ENCODE measurements around the gene SAMD4A.
A peak's percentile ranks its signal among the peaks of the same experiment; 100 is the strongest.

Gene SAMD4A

GRCh38 chr14:54550514-54550913 lies 16.4 kb upstream of the SAMD4A start:
- CTCF ChIA-PET = interaction anchor here (1.3 kb wide), 1 partner anchor 254 kb away, joined by 3 read pairs; no protein-coding TSS in a partner anchor

GRCh38 chr14:54554401-54554800 lies 12.5 kb upstream of the SAMD4A start:
- Mint-ChIP-seq H3K9me3 (no peaks in the 10 kb centered on the region), H3K27me3 (peaks cover 16% of the 10 kb centered on the region), H3K4me1 (no peaks in the 10 kb centered on the region), H3K36me3 (no peaks in the 10 kb centered on the region), H3K27ac (no peak overlapping the region), H3K4me3 (no peak overlapping the region)
- no peak for DNase-seq
- CTCF ChIA-PET = interaction anchor here (0.6 to 0.7 kb wide), 2 partner anchors 220 to 252 kb away, joined by 3 read pairs; no protein-coding TSS in a partner anchor

More at GRCh38 chr14:54550514-54550913, 16.4 kb upstream of the SAMD4A start:
- Mint-ChIP-seq H3K27me3 (peaks cover 5% of the 10 kb centered on the region), H3K9me3 (no peaks in the 10 kb centered on the region), H3K36me3 (no peaks in the 10 kb centered on the region), H3K4me1 (no peaks in the 10 kb centered on the region), H3K27ac (no peak overlapping the region), H3K4me3 (no peak overlapping the region)
- no peak for DNase-seq

DNA sequence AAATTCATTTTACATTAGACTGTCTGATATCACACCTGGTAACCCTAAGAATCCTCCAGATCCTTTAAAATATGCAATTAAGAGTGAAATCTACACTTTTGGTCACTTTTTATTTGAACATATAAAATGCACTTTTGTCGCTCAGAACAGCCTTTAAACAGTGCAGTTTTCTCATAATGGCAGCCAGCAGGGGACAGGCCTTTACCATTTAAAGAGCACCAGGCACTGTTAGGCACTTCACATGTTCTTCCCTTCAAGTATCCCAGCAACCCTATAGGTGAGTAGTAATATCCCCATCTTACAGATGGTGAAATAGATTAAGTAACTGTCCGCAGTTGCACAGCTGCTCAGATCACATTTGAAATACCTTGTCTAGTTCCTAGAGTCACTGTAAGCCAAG lies 11.3 kb upstream of the SAMD4A start:
- Mint-ChIP-seq H3K27ac (no peak overlapping the region), H3K36me3 (no peaks in the 10 kb centered on the region), H3K4me1 (no peaks in the 10 kb centered on the region), H3K4me3 (no peak overlapping the region), H3K27me3 (peaks cover 17% of the 10 kb centered on the region), H3K9me3 (no peaks in the 10 kb centered on the region)
- no peak for DNase-seq
- CTCF ChIA-PET = no interaction called here

- DNase-seq = no peak
- Mint-ChIP-seq H3K9me3 (no peaks in the 10 kb centered on the region), H3K4me1 (no peaks in the 10 kb centered on the region), H3K4me3 (no peak overlapping the region), H3K36me3 (no peaks in the 10 kb centered on the region), H3K27ac (no peak overlapping the region), H3K27me3 (peaks cover 17% of the 10 kb centered on the region)
- CTCF ChIA-PET = interaction anchor here (1.6 kb wide), 1 partner anchor 217 kb away, joined by 8 read pairs; no protein-coding TSS in a partner anchor
Observed at GRCh38 chr14:54556535-54556934, 10.4 kb upstream of the SAMD4A start.

DNA sequence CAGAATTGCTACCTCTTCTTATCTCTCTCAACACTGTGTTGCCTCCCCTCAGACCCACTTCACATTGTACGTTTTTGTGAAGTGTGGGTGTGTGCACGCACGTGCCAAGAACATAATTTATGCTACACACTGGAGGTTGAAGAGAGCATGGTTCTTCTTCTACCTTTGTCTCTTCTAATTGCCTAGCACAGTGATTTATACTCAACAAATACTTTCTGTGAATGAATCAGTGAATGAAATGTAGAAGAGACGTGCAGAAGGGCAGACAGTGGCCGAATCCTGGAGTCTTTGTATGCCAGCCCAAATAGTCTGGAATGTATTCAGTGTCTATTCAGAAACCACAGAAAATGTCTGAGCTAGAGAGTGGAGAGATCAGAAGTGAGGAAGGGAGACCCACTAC lies 4.6 kb upstream of the SAMD4A start:
- CTCF ChIA-PET = interaction anchor here (1.0 to 8.2 kb wide), 2 partner anchors 68 to 213 kb away, joined by 3 to 221 read pairs; no protein-coding TSS in a partner anchor
- DNase-seq = no peak
- H3K4me1 Mint-ChIP-seq = peaks cover 15% of the 10 kb centered on the region
- peaks cover 37% of the 10 kb centered on the region for H3K27me3 Mint-ChIP-seq
- no peaks in the 10 kb centered on the region for H3K36me3 Mint-ChIP-seq
- no peak overlapping the region for H3K4me3 Mint-ChIP-seq
- H3K27ac Mint-ChIP-seq = no peak overlapping the region
- no peaks in the 10 kb centered on the region for H3K9me3 Mint-ChIP-seq

DNA sequence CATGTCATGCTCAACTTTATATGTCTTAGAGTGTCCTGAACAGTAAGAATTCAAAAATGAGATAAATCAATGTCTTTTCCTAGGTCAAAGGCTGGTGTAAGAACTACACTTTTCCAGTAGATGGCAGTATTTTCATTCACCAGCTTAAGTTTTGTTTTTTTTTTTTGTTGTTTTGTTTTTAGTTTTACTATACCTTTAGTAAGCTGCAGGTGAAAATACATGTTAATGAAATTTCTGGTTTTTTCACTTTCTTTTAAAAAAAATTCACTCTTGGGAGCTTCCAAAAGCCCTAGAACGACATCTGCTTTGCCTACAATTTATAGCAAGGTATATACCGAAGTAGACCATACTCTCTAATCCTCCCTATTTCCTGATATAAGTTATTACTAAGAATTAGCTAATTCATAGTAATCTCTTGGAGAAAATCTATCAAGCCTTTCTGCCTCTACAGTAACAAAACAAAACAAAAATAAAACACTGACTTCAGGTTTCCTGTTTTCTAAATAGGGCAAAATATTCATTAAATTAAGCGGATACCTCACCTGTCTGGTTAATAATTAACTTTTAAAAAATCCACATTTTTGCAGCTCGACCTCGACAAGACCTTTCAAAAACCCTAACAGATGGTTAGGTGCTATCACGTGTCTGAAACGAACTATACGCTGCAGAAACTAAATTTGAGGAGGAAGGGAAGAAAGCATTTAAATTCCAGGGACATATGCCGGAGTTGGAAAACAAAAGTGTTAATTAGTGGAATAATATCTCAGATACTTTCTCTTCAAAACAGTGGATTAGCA lies 2.7 kb upstream of the SAMD4A start:
- Mint-ChIP-seq H3K4me3 (peak overlapping the region; percentile 74), H3K9me3 (no peaks in the 10 kb centered on the region), H3K4me1 (peaks cover 21% of the 10 kb centered on the region), H3K27me3 (peaks cover 44% of the 10 kb centered on the region), H3K27ac (no peak overlapping the region), H3K36me3 (no peaks in the 10 kb centered on the region)
- CTCF ChIA-PET = interaction anchor here (0.8 to 8.2 kb wide), 25 partner anchors 10 to 329 kb away, joined by 3 to 221 read pairs (median 4); no protein-coding TSS in a partner anchor
- DNase-seq = no peak

DNA sequence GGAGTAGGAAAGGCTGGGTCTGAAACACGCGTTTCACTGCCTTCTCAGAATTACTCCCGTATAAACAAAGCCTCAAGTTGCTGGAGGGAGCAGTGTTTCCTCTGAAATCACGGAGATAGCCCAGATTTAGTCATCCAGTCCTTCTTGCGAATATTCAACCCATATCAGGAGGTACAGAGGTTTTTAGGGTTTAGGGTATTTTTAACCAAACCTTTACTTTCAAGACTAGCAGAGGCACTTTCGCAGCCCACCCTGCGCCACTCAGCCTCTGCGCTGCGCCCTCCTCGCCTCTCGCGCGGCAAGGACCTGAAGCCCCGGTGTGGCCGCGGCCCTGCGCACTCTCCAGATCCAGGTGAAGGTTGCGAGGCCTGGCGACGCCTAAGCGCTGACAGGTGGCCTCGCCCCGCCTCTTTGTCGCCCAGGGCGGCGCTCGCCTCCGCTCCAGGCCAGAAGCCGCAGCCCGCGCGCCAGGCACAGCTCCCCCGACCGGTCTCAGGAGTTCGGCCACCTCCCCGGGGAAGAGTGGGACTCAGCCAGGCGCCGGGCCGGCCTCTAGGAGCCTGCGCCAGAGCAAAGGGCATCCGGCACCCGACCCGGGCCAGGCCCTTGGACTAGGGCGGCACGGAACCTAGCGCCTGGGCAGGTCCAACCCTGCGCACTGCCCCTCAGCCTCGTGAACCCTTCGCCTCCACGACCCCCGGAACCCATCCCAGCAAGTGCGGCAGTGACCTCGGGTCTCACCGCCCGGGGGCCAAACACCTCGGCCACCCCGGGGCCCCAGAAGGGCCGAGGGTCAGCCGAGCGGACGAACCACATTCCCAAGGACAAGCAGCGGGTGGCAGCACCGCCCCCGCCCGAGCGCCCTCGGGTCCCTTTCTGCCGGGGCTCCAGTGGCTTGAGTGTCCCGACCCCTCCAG lies 1.8 kb upstream of the SAMD4A start:
- no peaks in the 10 kb centered on the region for H3K36me3 Mint-ChIP-seq
- peak overlapping the region; percentile 74 for H3K4me3 Mint-ChIP-seq
- peak overlapping the region; percentile 77 for H3K27ac Mint-ChIP-seq
- H3K4me1 Mint-ChIP-seq = peaks cover 21% of the 10 kb centered on the region
- no peaks in the 10 kb centered on the region for H3K9me3 Mint-ChIP-seq
- H3K27me3 Mint-ChIP-seq = peaks cover 48% of the 10 kb centered on the region
- DNase-seq = peak; percentile 64
- CTCF ChIA-PET = interaction anchor here (0.9 to 8.2 kb wide), 24 partner anchors 12 to 328 kb away, joined by 3 to 221 read pairs (median 4); no protein-coding TSS in a partner anchor

GRCh38 chr14:54565785-54566409 lies 1.0 kb upstream of the SAMD4A start:
- no peaks in the 10 kb centered on the region for H3K9me3 Mint-ChIP-seq
- H3K4me1 Mint-ChIP-seq = peaks cover 21% of the 10 kb centered on the region
- peaks cover 49% of the 10 kb centered on the region for H3K27me3 Mint-ChIP-seq
- H3K36me3 Mint-ChIP-seq = no peaks in the 10 kb centered on the region
- CTCF ChIA-PET = interaction anchor here (0.9 to 8.2 kb wide), 13 partner anchors 18 to 240 kb away, joined by 3 to 221 read pairs (median 7); no protein-coding TSS in a partner anchor
- DNase-seq = peak; percentile 84
- peak overlapping the region; percentile 69 for H3K27ac Mint-ChIP-seq
- H3K4me3 Mint-ChIP-seq = peak overlapping the region; percentile 74

- DNase-seq = no peak
Observed at GRCh38 chr14:54567224-54567638, 303 bp downstream of the SAMD4A start.

DNA sequence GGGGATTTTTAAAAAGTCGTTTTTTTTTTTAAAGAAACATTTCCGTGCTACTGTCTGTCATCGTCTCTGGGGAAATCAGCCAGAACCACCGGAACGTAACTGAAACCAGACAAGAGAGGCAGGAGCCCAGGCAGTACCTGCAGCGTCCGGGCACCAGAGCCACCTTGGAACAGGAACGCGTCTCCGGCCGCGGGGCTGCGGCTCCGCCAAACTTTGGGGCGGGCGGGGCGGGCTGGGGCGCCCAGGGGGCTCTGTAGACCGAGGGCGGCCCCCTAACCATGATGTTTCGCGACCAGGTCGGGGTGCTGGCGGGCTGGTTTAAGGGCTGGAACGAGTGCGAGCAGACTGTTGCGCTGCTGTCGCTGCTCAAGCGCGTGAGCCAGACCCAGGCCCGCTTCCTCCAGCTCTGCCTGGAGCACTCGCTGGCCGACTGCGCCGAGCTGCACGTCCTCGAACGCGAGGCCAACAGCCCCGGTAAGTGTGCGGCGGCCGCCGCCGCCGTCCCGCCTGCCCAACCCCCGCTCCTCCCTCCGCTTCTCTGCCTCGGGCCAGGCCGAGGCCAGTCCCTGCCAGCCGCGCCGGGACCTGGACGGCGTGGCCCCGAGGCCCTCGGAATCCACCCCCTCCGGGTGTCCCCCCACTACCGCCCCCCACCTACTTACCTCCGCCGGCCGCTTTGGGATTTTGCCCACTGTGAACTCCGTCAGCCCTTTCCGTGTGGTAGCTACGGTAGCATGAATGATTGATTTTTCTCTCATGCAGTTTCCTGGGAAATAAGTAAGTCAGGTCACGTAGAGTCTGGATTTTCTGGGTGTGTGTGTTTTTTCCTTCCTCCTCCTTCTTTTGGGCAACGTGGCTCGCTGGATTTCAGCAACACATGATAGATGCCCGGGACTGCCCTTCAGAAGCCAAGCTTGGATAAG lies 972 bp downstream of the SAMD4A start:
- Mint-ChIP-seq H3K27me3 (peaks cover 49% of the 10 kb centered on the region), H3K36me3 (no peaks in the 10 kb centered on the region), H3K27ac (peak overlapping the region; percentile 49), H3K4me1 (peaks cover 21% of the 10 kb centered on the region), H3K4me3 (peak overlapping the region; percentile 89), H3K9me3 (peaks cover 8% of the 10 kb centered on the region)
- DNase-seq = peak; percentile 60
- CTCF ChIA-PET = interaction anchor here (0.7 to 8.2 kb wide), 15 partner anchors 10 to 238 kb away, joined by 3 to 221 read pairs (median 4); no protein-coding TSS in a partner anchor

More at GRCh38 chr14:54567224-54567638, 303 bp downstream of the SAMD4A start:
- CTCF ChIA-PET = interaction anchor here (0.7 to 8.2 kb wide), 15 partner anchors 60 to 623 kb away, joined by 3 to 221 read pairs (median 4); no protein-coding TSS in a partner anchor
- Mint-ChIP-seq H3K27ac (peak overlapping the region; percentile 49), H3K9me3 (peaks cover 4% of the 10 kb centered on the region), H3K36me3 (no peaks in the 10 kb centered on the region), H3K27me3 (peaks cover 49% of the 10 kb centered on the region), H3K4me3 (peak overlapping the region; percentile 89), H3K4me1 (peaks cover 21% of the 10 kb centered on the region)

- no peaks in the 10 kb centered on the region for H3K36me3 Mint-ChIP-seq
- H3K4me3 Mint-ChIP-seq = peak overlapping the region; percentile 66
- peaks cover 21% of the 10 kb centered on the region for H3K4me1 Mint-ChIP-seq
- H3K9me3 Mint-ChIP-seq = peaks cover 18% of the 10 kb centered on the region
- H3K27me3 Mint-ChIP-seq = peaks cover 49% of the 10 kb centered on the region
- H3K27ac Mint-ChIP-seq = no peak overlapping the region
- CTCF ChIA-PET = interaction anchor here (0.7 to 8.2 kb wide), 8 partner anchors 9 to 214 kb away, joined by 3 to 221 read pairs (median 6); no protein-coding TSS in a partner anchor
- no peak for DNase-seq
Observed at GRCh38 chr14:54568821-54569595, 2.1 kb downstream of the SAMD4A start.

DNA sequence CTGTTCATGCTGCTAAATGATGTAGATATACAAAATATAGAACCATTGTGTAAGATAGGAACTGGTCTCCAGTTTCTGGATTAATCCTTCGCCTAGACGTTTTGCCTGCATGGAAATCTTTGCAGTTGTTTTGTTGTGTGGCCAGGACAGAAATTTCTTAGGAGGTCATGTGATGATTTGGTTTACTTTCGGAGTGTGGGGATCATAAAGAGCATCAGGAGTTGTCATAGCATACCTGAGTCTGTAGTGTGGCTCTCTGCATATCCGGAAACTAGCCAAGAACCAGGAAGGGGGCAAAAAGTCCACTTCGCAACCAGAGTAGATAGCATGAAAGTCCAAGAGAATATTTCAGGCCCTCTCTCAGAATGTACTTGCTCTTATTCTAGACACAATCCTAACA lies 3.1 kb downstream of the SAMD4A start:
- Mint-ChIP-seq H3K4me3 (no peak overlapping the region), H3K27ac (no peak overlapping the region), H3K36me3 (no peaks in the 10 kb centered on the region), H3K27me3 (peaks cover 45% of the 10 kb centered on the region), H3K9me3 (peaks cover 21% of the 10 kb centered on the region), H3K4me1 (peaks cover 10% of the 10 kb centered on the region)
- no peak for DNase-seq
- CTCF ChIA-PET = interaction anchor here (1.5 kb wide), 1 partner anchor 204 kb away, joined by 4 read pairs; no protein-coding TSS in a partner anchor

All from activated naive CD4-positive, alpha-beta T cell treated with anti-CD3 and anti-CD28 coated beads, Interleukin-2, amount 10 ng/mL, durations not matched to agents 7 days and 5 days (primary cell).